ENCODE results near the gene MAP3K14.

GRCh38 chr17:45317111-45317928 is 500 bp upstream of the MAP3K14 start:
- TF ChIP-seq CTCF (IDR thresholded peaks at IDR 0.05 in 4 of 5, conservative IDR thresholded peaks at IDR 0.05 in 1 of 5), result peak in 1 of 5 experiments; percentile 6
- TF ChIP-seq POLR2A (IDR thresholded peaks at IDR 0.05), result no peak

Data from gastrocnemius medialis (tissue), 4 donors.